Erythroblast (primary cell): ENCODE data around the gene WDR31.

ENCODE experiments used
- GATA1 ChIP-seq: IDR thresholded peaks from 2 replicates; pipeline ENCODE4 v1.6.1; 2011; ENCODE audit warnings: low read depth, mild to moderate bottlenecking, control low read depth, low read length, moderate library complexity
- POLR2A ChIP-seq: IDR thresholded peaks from 2 replicates; pipeline ENCODE4 v1.6.1; 2011; ENCODE audit warnings: mild to moderate bottlenecking, low read length

GRCh38 chr9:113388833-113389232 lies 48.8 kb upstream of the WDR31 start:
- TF ChIP-seq POLR2A (no peak), GATA1 (no peak)
